ENCODE measurements around the gene ZC3H12A.

ZC3H12A gene

GRCh38 chr1:37438869-37439343 is 35.5 kb upstream of the ZC3H12A start:
- no peaks in the 10 kb centered on the region for H3K36me3 ChIP-seq (ENCODE audit: insufficient read depth, low read length)
- no peak overlapping the region for H3K4me3 ChIP-seq (ENCODE audit: low read length, poor library complexity, severe bottlenecking)
- H3K4me2 ChIP-seq (ENCODE audit: low read depth, low read length, poor library complexity, severe bottlenecking), result no peak overlapping the region
- no peaks in the 10 kb centered on the region for H3F3A ChIP-seq (ENCODE audit: low read depth)
- H3K27me3 ChIP-seq (ENCODE audit: insufficient read depth, low read length, poor library complexity, severe bottlenecking), result no peaks in the 10 kb centered on the region
- H3K79me2 ChIP-seq (ENCODE audit: insufficient read depth, low read length), result no peaks in the 10 kb centered on the region
- no peak overlapping the region for H3K9ac ChIP-seq (ENCODE audit: low read depth, low read length, poor library complexity, severe bottlenecking)
- no peaks in the 10 kb centered on the region for H3K9me2 ChIP-seq (replicated peaks; ENCODE audit: low read depth, low read length)
- H3K9me3 ChIP-seq (ENCODE audit: insufficient read depth, low read depth, low read length), result no peaks in the 10 kb centered on the region
- no peaks in the 10 kb centered on the region for H4K20me1 ChIP-seq (ENCODE audit: insufficient read depth, low read length, poor library complexity, severe bottlenecking)
- TF ChIP-seq CTCF (conservative IDR thresholded peaks at IDR 0.05; ENCODE audit: low read length) (no peak), EZH2phosphoT487 (IDR thresholded peaks at IDR 0.05; ENCODE audit: borderline replicate concordance) (no peak)
- no peaks in the 10 kb centered on the region for H3K4me1 ChIP-seq (ENCODE audit: insufficient read depth, low read length, poor library complexity, severe bottlenecking)
- H2AFZ ChIP-seq (ENCODE audit: low read length), result no peak overlapping the region

DNA sequence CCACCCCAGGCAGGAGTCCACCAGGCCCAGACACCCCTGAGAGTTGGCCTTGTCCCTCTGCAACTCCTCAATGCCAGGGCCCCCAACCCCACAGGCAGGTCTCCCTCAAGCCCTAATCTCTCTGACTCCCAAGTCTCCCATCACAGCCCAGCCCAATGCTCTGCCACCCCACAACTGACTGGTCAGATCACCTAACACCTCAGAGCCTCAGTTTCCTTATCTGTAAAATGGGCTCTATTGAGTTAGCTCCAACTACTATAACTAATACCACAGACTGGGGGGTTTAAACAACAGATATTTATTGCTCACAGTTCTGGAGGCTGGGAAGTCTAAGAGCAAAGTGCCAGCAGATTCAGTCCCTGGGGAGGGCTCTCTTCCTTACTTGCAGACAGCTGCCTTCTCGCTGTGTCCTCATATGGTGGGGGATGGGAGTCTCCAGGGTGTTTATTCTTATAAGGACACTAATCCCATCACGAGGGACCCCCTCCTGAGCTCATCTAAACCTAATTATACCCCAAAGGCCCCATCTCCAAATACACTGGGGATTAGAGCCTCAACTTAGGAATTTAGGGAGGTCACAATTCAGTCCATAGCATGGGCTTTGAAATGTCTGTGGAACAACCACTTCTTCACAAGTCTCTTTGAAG is 34.9 kb upstream of the ZC3H12A start:
- Histone ChIP-seq H3K4me1 (ENCODE audit: insufficient read depth, low read length, poor library complexity, severe bottlenecking) (no peaks in the 10 kb centered on the region), H3K4me2 (ENCODE audit: low read depth, low read length, poor library complexity, severe bottlenecking) (no peak overlapping the region), H3K9me2 (replicated peaks; ENCODE audit: low read depth, low read length) (no peaks in the 10 kb centered on the region), H2AFZ (ENCODE audit: low read length) (no peak overlapping the region), H3K9ac (ENCODE audit: low read depth, low read length, poor library complexity, severe bottlenecking) (no peak overlapping the region), H4K20me1 (ENCODE audit: insufficient read depth, low read length, poor library complexity, severe bottlenecking) (no peaks in the 10 kb centered on the region), H3K36me3 (ENCODE audit: insufficient read depth, low read length) (no peaks in the 10 kb centered on the region), H3K79me2 (ENCODE audit: insufficient read depth, low read length) (no peaks in the 10 kb centered on the region), H3F3A (ENCODE audit: low read depth) (no peaks in the 10 kb centered on the region), H3K9me3 (ENCODE audit: insufficient read depth, low read depth, low read length) (no peaks in the 10 kb centered on the region), H3K4me3 (ENCODE audit: low read length, poor library complexity, severe bottlenecking) (no peak overlapping the region), H3K27me3 (ENCODE audit: insufficient read depth, low read length, poor library complexity, severe bottlenecking) (no peaks in the 10 kb centered on the region)
- TF ChIP-seq CTCF (conservative IDR thresholded peaks at IDR 0.05; ENCODE audit: low read length) (no peak), EZH2phosphoT487 (IDR thresholded peaks at IDR 0.05; ENCODE audit: borderline replicate concordance) (no peak)

- Histone ChIP-seq H3K4me1 (ENCODE audit: insufficient read depth, low read length, poor library complexity, severe bottlenecking) (no peaks in the 10 kb centered on the region), H3K27me3 (ENCODE audit: insufficient read depth, low read length, poor library complexity, severe bottlenecking) (no peaks in the 10 kb centered on the region), H3K4me3 (ENCODE audit: low read length, poor library complexity, severe bottlenecking) (no peak overlapping the region), H4K20me1 (ENCODE audit: insufficient read depth, low read length, poor library complexity, severe bottlenecking) (no peaks in the 10 kb centered on the region), H3K4me2 (ENCODE audit: low read depth, low read length, poor library complexity, severe bottlenecking) (no peak overlapping the region), H3K9ac (ENCODE audit: low read depth, low read length, poor library complexity, severe bottlenecking) (no peak overlapping the region), H3K79me2 (ENCODE audit: insufficient read depth, low read length) (no peaks in the 10 kb centered on the region), H3K9me3 (ENCODE audit: insufficient read depth, low read depth, low read length) (no peaks in the 10 kb centered on the region), H2AFZ (ENCODE audit: low read length) (no peak overlapping the region), H3K36me3 (ENCODE audit: insufficient read depth, low read length) (no peaks in the 10 kb centered on the region), H3K9me2 (replicated peaks; ENCODE audit: low read depth, low read length) (no peaks in the 10 kb centered on the region), H3F3A (ENCODE audit: low read depth) (no peaks in the 10 kb centered on the region)
- TF ChIP-seq EZH2phosphoT487 (IDR thresholded peaks at IDR 0.05; ENCODE audit: borderline replicate concordance) (no peak), CTCF (conservative IDR thresholded peaks at IDR 0.05; ENCODE audit: low read length) (no peak)
Observed at GRCh38 chr1:37441490-37441889, 32.9 kb upstream of the ZC3H12A start.
